ENCODE results near the gene CSHL1.

The CSHL1 gene

DNA sequence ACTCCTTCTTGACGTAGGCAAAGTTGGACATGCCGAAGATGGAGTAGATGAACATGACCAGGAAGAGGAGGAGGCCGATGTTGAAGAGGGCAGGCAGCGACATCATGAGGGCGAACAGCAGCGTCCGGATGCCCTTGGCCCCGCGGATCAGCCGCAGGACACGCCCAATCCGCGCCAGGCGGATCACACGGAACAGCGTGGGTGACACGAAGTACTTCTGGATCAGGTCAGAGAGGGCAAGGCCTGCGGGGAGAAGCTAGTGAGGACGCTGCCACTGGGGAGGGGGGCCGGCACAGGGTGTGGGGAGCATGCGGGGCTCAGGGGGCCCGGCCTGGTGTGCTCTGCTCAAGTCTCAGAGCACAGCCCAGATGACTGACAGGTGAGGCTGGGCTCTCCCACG, 30.7 kb upstream of the CSHL1 start:
- TF ChIP-seq POLR2AphosphoS5 (IDR thresholded peaks at IDR 0.05; ENCODE audit: low read depth, low read length) (no peak), SIN3A (IDR thresholded peaks at IDR 0.05; ENCODE audit: borderline replicate concordance, insufficient read depth, low read length) (no peak), TAF1 (IDR thresholded peaks at IDR 0.05; ENCODE audit: borderline replicate concordance, insufficient read depth, low read length) (no peak), FOXP2 (optimal IDR thresholded peaks at IDR 0.05; ENCODE audit: borderline replicate concordance, extremely low read depth, extremely low read length, insufficient read depth) (no peak), REST (IDR thresholded peaks at IDR 0.05; ENCODE audit: insufficient read depth in 1 of 2, low read depth in 2 of 2, low read length in 2 of 2) (no peak)

- TF ChIP-seq POLR2AphosphoS5 (IDR thresholded peaks at IDR 0.05; ENCODE audit: low read depth, low read length) (no peak), TAF1 (IDR thresholded peaks at IDR 0.05; ENCODE audit: borderline replicate concordance, insufficient read depth, low read length) (no peak), REST (IDR thresholded peaks at IDR 0.05; ENCODE audit: insufficient read depth in 1 of 2, low read depth in 2 of 2, low read length in 2 of 2) (no peak), FOXP2 (optimal IDR thresholded peaks at IDR 0.05; ENCODE audit: borderline replicate concordance, extremely low read depth, extremely low read length, insufficient read depth) (no peak), SIN3A (IDR thresholded peaks at IDR 0.05; ENCODE audit: borderline replicate concordance, insufficient read depth, low read length) (no peak)
Measured at GRCh38 chr17:63941162-63941561, 30.1 kb upstream of the CSHL1 start.

GRCh38 chr17:63940584-63940983, 29.5 kb upstream of the CSHL1 start:
- TF ChIP-seq TAF1 (IDR thresholded peaks at IDR 0.05; ENCODE audit: borderline replicate concordance, insufficient read depth, low read length) (no peak), SIN3A (IDR thresholded peaks at IDR 0.05; ENCODE audit: borderline replicate concordance, insufficient read depth, low read length) (no peak), FOXP2 (optimal IDR thresholded peaks at IDR 0.05; ENCODE audit: borderline replicate concordance, extremely low read depth, extremely low read length, insufficient read depth) (no peak), REST (IDR thresholded peaks at IDR 0.05; ENCODE audit: insufficient read depth in 1 of 2, low read depth in 2 of 2, low read length in 2 of 2) (no peak)

GRCh38 chr17:63939884-63940283, 28.8 kb upstream of the CSHL1 start:
- TF ChIP-seq FOXP2 (optimal IDR thresholded peaks at IDR 0.05; ENCODE audit: borderline replicate concordance, extremely low read depth, extremely low read length, insufficient read depth) (no peak), REST (IDR thresholded peaks at IDR 0.05; ENCODE audit: insufficient read depth in 1 of 2, low read depth in 2 of 2, low read length in 2 of 2) (no peak), SIN3A (IDR thresholded peaks at IDR 0.05; ENCODE audit: borderline replicate concordance, insufficient read depth, low read length) (no peak), POLR2AphosphoS5 (IDR thresholded peaks at IDR 0.05; ENCODE audit: low read depth, low read length) (no peak), TAF1 (IDR thresholded peaks at IDR 0.05; ENCODE audit: borderline replicate concordance, insufficient read depth, low read length) (no peak)

DNA sequence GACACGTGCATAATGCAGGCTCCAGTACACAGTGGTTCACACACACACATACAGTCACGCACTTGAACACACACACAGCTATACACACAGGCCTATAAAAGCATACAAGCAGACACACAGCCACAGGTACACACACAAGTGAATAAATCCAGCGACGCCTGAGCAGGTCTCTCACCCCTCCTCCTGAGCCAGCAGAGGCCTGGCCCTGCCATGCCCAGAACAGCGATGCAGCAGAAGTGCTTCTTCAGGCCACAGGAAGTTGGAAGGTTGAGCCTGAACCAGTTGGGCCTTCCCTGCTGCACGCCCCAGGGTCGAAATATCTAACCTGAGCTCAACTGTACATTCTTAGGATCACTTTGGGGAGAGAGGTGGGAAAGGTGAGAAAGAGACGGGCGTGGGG, 28.3 kb upstream of the CSHL1 start:
- TF ChIP-seq TAF1 (IDR thresholded peaks at IDR 0.05; ENCODE audit: borderline replicate concordance, insufficient read depth, low read length) = no peak
- TF ChIP-seq SIN3A (IDR thresholded peaks at IDR 0.05; ENCODE audit: borderline replicate concordance, insufficient read depth, low read length) = no peak
- no peak for TF ChIP-seq FOXP2 (optimal IDR thresholded peaks at IDR 0.05; ENCODE audit: borderline replicate concordance, extremely low read depth, extremely low read length, insufficient read depth)
- TF ChIP-seq POLR2AphosphoS5 (IDR thresholded peaks at IDR 0.05; ENCODE audit: low read depth, low read length) = no peak
- no peak for TF ChIP-seq REST (IDR thresholded peaks at IDR 0.05; ENCODE audit: insufficient read depth in 1 of 2, low read depth in 2 of 2, low read length in 2 of 2)
